ENCODE data around the gene FHIP1B.

Gene FHIP1B

GRCh38 chr11:6237266-6237665 lies 2.8 kb upstream of the FHIP1B start:
- no peak overlapping the region for H3K4me3 ChIP-seq (ENCODE audit: low read length)
- H3K9ac ChIP-seq (ENCODE audit: low read length), result no peak overlapping the region
- H3K27ac ChIP-seq (ENCODE audit: low read depth, low read length), result no peak overlapping the region
- no peaks in the 10 kb centered on the region for H3K27me3 ChIP-seq (ENCODE audit: control insufficient read depth, insufficient read depth, low read length)
- peaks cover 3% of the 10 kb centered on the region for H3K4me1 ChIP-seq (ENCODE audit: control insufficient read depth, insufficient read depth, low read length)
- no peaks in the 10 kb centered on the region for H3K36me3 ChIP-seq (ENCODE audit: control insufficient read depth, insufficient read depth, low read length)

- H3K4me3 ChIP-seq (ENCODE audit: low read length), result peak overlapping the region; percentile 97
- H3K27ac ChIP-seq (ENCODE audit: low read depth, low read length), result peak overlapping the region; percentile 87
- no peaks in the 10 kb centered on the region for H3K36me3 ChIP-seq (ENCODE audit: control insufficient read depth, insufficient read depth, low read length)
- H3K27me3 ChIP-seq (ENCODE audit: control insufficient read depth, insufficient read depth, low read length), result no peaks in the 10 kb centered on the region
- H3K9ac ChIP-seq (ENCODE audit: low read length), result peak overlapping the region; percentile 83
- H3K4me1 ChIP-seq (ENCODE audit: control insufficient read depth, insufficient read depth, low read length), result peaks cover 3% of the 10 kb centered on the region
Observed at GRCh38 chr11:6233984-6234386, 451 bp downstream of the FHIP1B start.

GRCh38 chr11:6232899-6233298 lies 1.5 kb downstream of the FHIP1B start:
- Histone ChIP-seq H3K9ac (ENCODE audit: low read length) (no peak overlapping the region), H3K27me3 (ENCODE audit: control insufficient read depth, insufficient read depth, low read length) (no peaks in the 10 kb centered on the region), H3K4me1 (ENCODE audit: control insufficient read depth, insufficient read depth, low read length) (peaks cover 3% of the 10 kb centered on the region), H3K27ac (ENCODE audit: low read depth, low read length) (no peak overlapping the region), H3K4me3 (ENCODE audit: low read length) (no peak overlapping the region), H3K36me3 (ENCODE audit: control insufficient read depth, insufficient read depth, low read length) (no peaks in the 10 kb centered on the region)

GRCh38 chr11:6229911-6230310 lies 4.5 kb downstream of the FHIP1B start:
- H3K27me3 ChIP-seq (ENCODE audit: control insufficient read depth, insufficient read depth, low read length), result no peaks in the 10 kb centered on the region
- peaks cover 3% of the 10 kb centered on the region for H3K4me1 ChIP-seq (ENCODE audit: control insufficient read depth, insufficient read depth, low read length)
- no peak overlapping the region for H3K9ac ChIP-seq (ENCODE audit: low read length)
- no peak overlapping the region for H3K27ac ChIP-seq (ENCODE audit: low read depth, low read length)
- H3K4me3 ChIP-seq (ENCODE audit: low read length), result peak overlapping the region; percentile 49
- H3K36me3 ChIP-seq (ENCODE audit: control insufficient read depth, insufficient read depth, low read length), result no peaks in the 10 kb centered on the region

- no peaks in the 10 kb centered on the region for H3K36me3 ChIP-seq (ENCODE audit: control insufficient read depth, insufficient read depth, low read length)
- no peak overlapping the region for H3K9ac ChIP-seq (ENCODE audit: low read length)
- no peak overlapping the region for H3K4me3 ChIP-seq (ENCODE audit: low read length)
- no peaks in the 10 kb centered on the region for H3K27me3 ChIP-seq (ENCODE audit: control insufficient read depth, insufficient read depth, low read length)
- peaks cover 3% of the 10 kb centered on the region for H3K4me1 ChIP-seq (ENCODE audit: control insufficient read depth, insufficient read depth, low read length)
- no peak overlapping the region for H3K27ac ChIP-seq (ENCODE audit: low read depth, low read length)
Observed at GRCh38 chr11:6228520-6228919, 5.9 kb downstream of the FHIP1B start.

GRCh38 chr11:6225896-6226295 lies 8.5 kb downstream of the FHIP1B start:
- no peak overlapping the region for H3K4me3 ChIP-seq (ENCODE audit: low read length)
- H3K4me1 ChIP-seq (ENCODE audit: control insufficient read depth, insufficient read depth, low read length), result no peaks in the 10 kb centered on the region
- H3K27ac ChIP-seq (ENCODE audit: low read depth, low read length), result no peak overlapping the region
- H3K9ac ChIP-seq (ENCODE audit: low read length), result no peak overlapping the region
- H3K36me3 ChIP-seq (ENCODE audit: control insufficient read depth, insufficient read depth, low read length), result peaks cover 18% of the 10 kb centered on the region
- H3K27me3 ChIP-seq (ENCODE audit: control insufficient read depth, insufficient read depth, low read length), result no peaks in the 10 kb centered on the region

GRCh38 chr11:6225024-6225423 lies 9.4 kb downstream of the FHIP1B start:
- H3K4me1 ChIP-seq (ENCODE audit: control insufficient read depth, insufficient read depth, low read length), result no peaks in the 10 kb centered on the region
- no peak overlapping the region for H3K4me3 ChIP-seq (ENCODE audit: low read length)
- no peak overlapping the region for H3K27ac ChIP-seq (ENCODE audit: low read depth, low read length)
- H3K36me3 ChIP-seq (ENCODE audit: control insufficient read depth, insufficient read depth, low read length), result peaks cover 21% of the 10 kb centered on the region
- no peak overlapping the region for H3K9ac ChIP-seq (ENCODE audit: low read length)
- H3K27me3 ChIP-seq (ENCODE audit: control insufficient read depth, insufficient read depth, low read length), result no peaks in the 10 kb centered on the region

GRCh38 chr11:6224421-6224820 lies 10.0 kb downstream of the FHIP1B start:
- peaks cover 25% of the 10 kb centered on the region for H3K36me3 ChIP-seq (ENCODE audit: control insufficient read depth, insufficient read depth, low read length)
- H3K4me3 ChIP-seq (ENCODE audit: low read length), result no peak overlapping the region
- no peak overlapping the region for H3K27ac ChIP-seq (ENCODE audit: low read depth, low read length)
- no peaks in the 10 kb centered on the region for H3K27me3 ChIP-seq (ENCODE audit: control insufficient read depth, insufficient read depth, low read length)
- no peaks in the 10 kb centered on the region for H3K4me1 ChIP-seq (ENCODE audit: control insufficient read depth, insufficient read depth, low read length)
- no peak overlapping the region for H3K9ac ChIP-seq (ENCODE audit: low read length)

GRCh38 chr11:6223854-6224253 lies 10.6 kb downstream of the FHIP1B start:
- H3K36me3 ChIP-seq (ENCODE audit: control insufficient read depth, insufficient read depth, low read length), result peaks cover 31% of the 10 kb centered on the region
- H3K4me1 ChIP-seq (ENCODE audit: control insufficient read depth, insufficient read depth, low read length), result no peaks in the 10 kb centered on the region
- no peak overlapping the region for H3K9ac ChIP-seq (ENCODE audit: low read length)
- H3K4me3 ChIP-seq (ENCODE audit: low read length), result no peak overlapping the region
- no peaks in the 10 kb centered on the region for H3K27me3 ChIP-seq (ENCODE audit: control insufficient read depth, insufficient read depth, low read length)
- H3K27ac ChIP-seq (ENCODE audit: low read depth, low read length), result no peak overlapping the region

GRCh38 chr11:6219359-6219758 lies 15.1 kb downstream of the FHIP1B start:
- no peak overlapping the region for H3K4me3 ChIP-seq (ENCODE audit: low read length)
- no peaks in the 10 kb centered on the region for H3K4me1 ChIP-seq (ENCODE audit: control insufficient read depth, insufficient read depth, low read length)
- H3K36me3 ChIP-seq (ENCODE audit: control insufficient read depth, insufficient read depth, low read length), result peaks cover 60% of the 10 kb centered on the region
- H3K27me3 ChIP-seq (ENCODE audit: control insufficient read depth, insufficient read depth, low read length), result no peaks in the 10 kb centered on the region
- H3K9ac ChIP-seq (ENCODE audit: low read length), result no peak overlapping the region
- no peak overlapping the region for H3K27ac ChIP-seq (ENCODE audit: low read depth, low read length)

GRCh38 chr11:6217722-6218121 lies 16.7 kb downstream of the FHIP1B start:
- H3K27me3 ChIP-seq (ENCODE audit: control insufficient read depth, insufficient read depth, low read length), result no peaks in the 10 kb centered on the region
- H3K4me3 ChIP-seq (ENCODE audit: low read length), result no peak overlapping the region
- no peak overlapping the region for H3K9ac ChIP-seq (ENCODE audit: low read length)
- no peaks in the 10 kb centered on the region for H3K4me1 ChIP-seq (ENCODE audit: control insufficient read depth, insufficient read depth, low read length)
- no peak overlapping the region for H3K27ac ChIP-seq (ENCODE audit: low read depth, low read length)
- H3K36me3 ChIP-seq (ENCODE audit: control insufficient read depth, insufficient read depth, low read length), result peaks cover 56% of the 10 kb centered on the region

- peaks cover 48% of the 10 kb centered on the region for H3K36me3 ChIP-seq (ENCODE audit: control insufficient read depth, insufficient read depth, low read length)
- no peak overlapping the region for H3K9ac ChIP-seq (ENCODE audit: low read length)
- H3K4me1 ChIP-seq (ENCODE audit: control insufficient read depth, insufficient read depth, low read length), result no peaks in the 10 kb centered on the region
- no peak overlapping the region for H3K4me3 ChIP-seq (ENCODE audit: low read length)
- H3K27ac ChIP-seq (ENCODE audit: low read depth, low read length), result no peak overlapping the region
- H3K27me3 ChIP-seq (ENCODE audit: control insufficient read depth, insufficient read depth, low read length), result no peaks in the 10 kb centered on the region
Observed at GRCh38 chr11:6216501-6216900, 17.9 kb downstream of the FHIP1B start.

- peaks cover 40% of the 10 kb centered on the region for H3K36me3 ChIP-seq (ENCODE audit: control insufficient read depth, insufficient read depth, low read length)
- H3K27ac ChIP-seq (ENCODE audit: low read depth, low read length), result no peak overlapping the region
- no peaks in the 10 kb centered on the region for H3K4me1 ChIP-seq (ENCODE audit: control insufficient read depth, insufficient read depth, low read length)
- H3K4me3 ChIP-seq (ENCODE audit: low read length), result no peak overlapping the region
- no peaks in the 10 kb centered on the region for H3K27me3 ChIP-seq (ENCODE audit: control insufficient read depth, insufficient read depth, low read length)
- H3K9ac ChIP-seq (ENCODE audit: low read length), result no peak overlapping the region
Observed at GRCh38 chr11:6214530-6214929, 19.9 kb downstream of the FHIP1B start.
